ENCODE data around the gene C2orf76.
A peak's percentile ranks its signal among the peaks of the same experiment; 100 is the strongest.
"Not testable (repeated sequence)": the region's sequence is repeated elsewhere in the genome, so short reads cannot be mapped to it uniquely, and the experiment has no call there.

C2orf76 gene

GRCh38 chr2:119377294-119377992 lies 10.8 kb upstream of the C2orf76 start:
- DNase-seq, result peak; percentile 32 to 53

GRCh38 chr2:119376810-119377209 lies 10.2 kb upstream of the C2orf76 start:
- DNase-seq, result no peak

- not testable (repeated sequence) for DNase-seq
Observed at GRCh38 chr2:119376406-119376805, 9.8 kb upstream of the C2orf76 start.

- DNase-seq, result peak; percentile 5 to 12
Observed at GRCh38 chr2:119373907-119374745, 7.5 kb upstream of the C2orf76 start.

- DNase-seq, result peak in 1 of 2 experiments; percentile 2
Observed at GRCh38 chr2:119372778-119373568, 6.3 kb upstream of the C2orf76 start.

- no peak for DNase-seq
Observed at GRCh38 chr2:119371111-119371510, 4.5 kb upstream of the C2orf76 start.

- no peak for DNase-seq
Observed at GRCh38 chr2:119369845-119370244, 3.2 kb upstream of the C2orf76 start.

GRCh38 chr2:119367472-119368099 lies 952 bp upstream of the C2orf76 start:
- DNase-seq, result peak; percentile 15 to 35

GRCh38 chr2:119366161-119366648 lies 429 bp downstream of the C2orf76 start:
- peak in 1 of 2 experiments; percentile 22 for DNase-seq

- no peak for DNase-seq
Observed at GRCh38 chr2:119365436-119365835, 1.2 kb downstream of the C2orf76 start.

GRCh38 chr2:119364798-119365197 lies 1.8 kb downstream of the C2orf76 start:
- DNase-seq, result no peak

- DNase-seq, result no peak
Observed at GRCh38 chr2:119360423-119360966, 6.1 kb downstream of the C2orf76 start.

GRCh38 chr2:119359774-119360173 lies 6.9 kb downstream of the C2orf76 start:
- DNase-seq, result no peak

- no peak for DNase-seq
Observed at GRCh38 chr2:119354860-119355259, 11.8 kb downstream of the C2orf76 start.

GRCh38 chr2:119352357-119352756 lies 14.3 kb downstream of the C2orf76 start:
- peak; percentile 27 to 34 for DNase-seq

- peak; percentile 6 for DNase-seq
Observed at GRCh38 chr2:119350311-119350998, 16.2 kb downstream of the C2orf76 start.

- DNase-seq, result no peak
Observed at GRCh38 chr2:119349289-119349688, 17.3 kb downstream of the C2orf76 start.

GRCh38 chr2:119341684-119342083 lies 24.9 kb downstream of the C2orf76 start:
- no peak for DNase-seq

GRCh38 chr2:119339562-119339923 lies 27.1 kb downstream of the C2orf76 start:
- no peak for DNase-seq

GRCh38 chr2:119338826-119339561 lies 27.6 kb downstream of the C2orf76 start:
- peak; percentile 81 for DNase-seq

- DNase-seq, result peak; percentile 48 to 55
Observed at GRCh38 chr2:119338272-119338671, 28.4 kb downstream of the C2orf76 start.
